IPS DF 6.9 (cell line): Measurements from ENCODE around the gene NRAP.

Source experiments
- DNase-seq: peaks from one replicate; pipeline ENCODE4 v3.0.0-alpha.2; 2013; ENCODE audit warnings: low read depth, low spot score
- H3K27ac ChIP-seq: one replicate; pipeline ENCODE4 v1.5.1; 2013; ENCODE audit warnings: low read length, control low read depth
- H3K27me3 ChIP-seq: 2 replicates; pipeline ENCODE4 v1.6.1; 2013; ENCODE audit warnings: mild to moderate bottlenecking, low read length; ENCODE audit not compliant: control insufficient read depth, insufficient read depth
- H3K36me3 ChIP-seq: 2 replicates; pipeline ENCODE4 v1.6.1; 2013; ENCODE audit warnings: low read length; ENCODE audit not compliant: control insufficient read depth, insufficient read depth
- H3K4me1 ChIP-seq: 2 replicates; pipeline ENCODE4 v1.6.1; 2013; ENCODE audit warnings: low read length; ENCODE audit not compliant: control insufficient read depth, insufficient read depth
- H3K4me3 ChIP-seq: 2 replicates; pipeline ENCODE4 v1.5.1; 2013; ENCODE audit warnings: mild to moderate bottlenecking, low read length
- H3K9me3 ChIP-seq: 2 replicates; pipeline ENCODE4 v1.6.1; 2013; ENCODE audit warnings: low read length, inconsistent platforms; ENCODE audit not compliant: control insufficient read depth, insufficient read depth
- WGBS: extraction: QIAGEN DNeasy Blood & Tissue Kit; methylation state at CpG from one replicate; pipeline ENCODE4 v1.1.7; 2013; ENCODE audit warnings: mixed read lengths, missing lambda C conversion rate; ENCODE audit not compliant: insufficient read length, insufficient coverage; 5-methylcytosine and 5-hydroxymethylcytosine counted together

Gene NRAP

DNA sequence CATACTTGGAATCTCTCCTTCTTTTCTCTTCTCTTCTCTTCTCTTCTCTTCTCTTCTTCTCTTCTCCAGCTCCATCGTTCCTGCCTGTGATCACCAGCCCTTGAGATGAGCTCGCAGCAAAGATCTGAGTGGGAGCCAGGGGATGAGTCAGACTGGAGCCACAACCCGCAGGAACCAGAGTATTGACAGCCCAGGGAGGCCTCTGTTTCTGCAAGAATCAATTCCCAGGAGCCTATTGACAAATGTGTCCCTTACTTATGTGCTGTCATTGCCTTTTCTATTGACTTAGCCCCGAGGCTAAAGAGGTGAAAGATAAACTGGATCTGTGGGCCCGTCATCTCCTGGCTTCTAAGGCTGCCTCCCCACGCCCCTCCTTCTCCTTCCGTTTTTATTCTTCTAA is 124.1 kb downstream of the NRAP start:
- DNase-seq = no peak
- H3K27me3 ChIP-seq = 0 out of 2 replicates have a peak, but pooled peaks cover under 1% of the 10 kb centered on the region
- H3K27ac ChIP-seq = no peak overlapping the region
- no peaks in the 10 kb centered on the region for H3K36me3 ChIP-seq
- H3K9me3 ChIP-seq = no peaks in the 10 kb centered on the region
- no peak overlapping the region for H3K4me3 ChIP-seq
- no peaks in the 10 kb centered on the region for H3K4me1 ChIP-seq
- WGBS = no CpG with 5 or more reads among the region's 7 CpGs
